ENCODE measurements around the gene MIPOL1. TPM values are rescaled to one million over a fixed set of nuclear protein-coding genes. Genes with fewer than 3 reads are reported as not detected.
A peak's percentile ranks its signal among the peaks of the same experiment; 100 is the strongest.

Gene MIPOL1
- total and polyA plus RNA-seq, 4 donors = 0.51 to 6.6 (median 1.9) TPM

GRCh38 chr14:37252434-37252833 lies 54.7 kb downstream of the MIPOL1 start:
- TF ChIP-seq HNF4A (conservative IDR thresholded peaks at IDR 0.05) = peak; percentile 61 to 71
- peak; percentile 13 to 43 for TF ChIP-seq RAD21 (IDR thresholded peaks at IDR 0.05)
- TF ChIP-seq RXRA (IDR thresholded peaks at IDR 0.05) = peak; percentile 46 to 49
- no peak for TF ChIP-seq TAF1 (conservative IDR thresholded peaks at IDR 0.05)
- peak; percentile 45 for TF ChIP-seq YY1 (IDR thresholded peaks at IDR 0.05)
- WGBS = 60% methylated on average over 1 of the region's 1 CpG
- H3K9me3 ChIP-seq (ENCODE audit: control insufficient read depth in 4 of 4, low read length in 3 of 4) = no peaks in the 10 kb centered on the region
- H3K4me1 ChIP-seq (ENCODE audit: control insufficient read depth in 4 of 4, insufficient read depth in 4 of 4, low read length in 3 of 4) = peaks cover 2 to 21% (median 16%) of the 10 kb centered on the region in 4 donors
- H3K9ac ChIP-seq (ENCODE audit: low read depth in 1 of 2, low read length in 2 of 2) = no peak overlapping the region
- H3K27ac ChIP-seq (ENCODE audit: low read depth in 1 of 2, low read length in 2 of 2) = no peak overlapping the region
- H3K36me3 ChIP-seq (ENCODE audit: control insufficient read depth in 4 of 4, insufficient read depth in 3 of 4, low read depth in 1 of 4, low read length in 3 of 4) = no peaks in the 10 kb centered on the region
- H3K27me3 ChIP-seq (ENCODE audit: control insufficient read depth in 4 of 4, insufficient read depth in 4 of 4, low read length in 3 of 4) = no peaks in the 10 kb centered on the region
- DNase-seq (ENCODE audit: low spot score) = no peak
- no peak overlapping the region for H3K4me3 ChIP-seq (ENCODE audit: low read depth in 1 of 3, low read length in 3 of 3)

GRCh38 chr14:37253905-37254304 lies 56.2 kb downstream of the MIPOL1 start:
- H3K4me1 ChIP-seq (ENCODE audit: control insufficient read depth in 4 of 4, insufficient read depth in 4 of 4, low read length in 3 of 4) = peaks cover 0 to 12% (median 3%) of the 10 kb centered on the region in 4 donors
- no peaks in the 10 kb centered on the region for H3K9me3 ChIP-seq (ENCODE audit: control insufficient read depth in 4 of 4, low read length in 3 of 4)
- H3K36me3 ChIP-seq (ENCODE audit: control insufficient read depth in 4 of 4, insufficient read depth in 3 of 4, low read depth in 1 of 4, low read length in 3 of 4) = no peaks in the 10 kb centered on the region
- no peak overlapping the region for H3K9ac ChIP-seq (ENCODE audit: low read depth in 1 of 2, low read length in 2 of 2)
- 86% methylated on average over 1 of the region's 1 CpG for WGBS
- DNase-seq (ENCODE audit: low spot score) = no peak
- H3K27me3 ChIP-seq (ENCODE audit: control insufficient read depth in 4 of 4, insufficient read depth in 4 of 4, low read length in 3 of 4) = no peaks in the 10 kb centered on the region
- no peak overlapping the region for H3K27ac ChIP-seq (ENCODE audit: low read depth in 1 of 2, low read length in 2 of 2)
- no peak overlapping the region for H3K4me3 ChIP-seq (ENCODE audit: low read depth in 1 of 3, low read length in 3 of 3)
- TF ChIP-seq JUND (IDR thresholded peaks at IDR 0.05) (no peak), CTCF (IDR thresholded peaks at IDR 0.05; ENCODE audit: low read depth, low read length, missing input control) (no peak), EGR1 (IDR thresholded peaks at IDR 0.05; ENCODE audit: low read depth in 2 of 2) (no peak), MAX (IDR thresholded peaks at IDR 0.05) (no peak), RAD21 (IDR thresholded peaks at IDR 0.05) (no peak), ATF3 (IDR thresholded peaks at IDR 0.05) (no peak), YY1 (IDR thresholded peaks at IDR 0.05) (no peak), NR2F2 (IDR thresholded peaks at IDR 0.05) (no peak), SP1 (IDR thresholded peaks at IDR 0.05) (no peak), HNF4A (conservative IDR thresholded peaks at IDR 0.05) (no peak), HNF4G (IDR thresholded peaks at IDR 0.05) (no peak), FOXA1 (IDR thresholded peaks at IDR 0.05) (no peak), RXRA (IDR thresholded peaks at IDR 0.05) (no peak)

DNA sequence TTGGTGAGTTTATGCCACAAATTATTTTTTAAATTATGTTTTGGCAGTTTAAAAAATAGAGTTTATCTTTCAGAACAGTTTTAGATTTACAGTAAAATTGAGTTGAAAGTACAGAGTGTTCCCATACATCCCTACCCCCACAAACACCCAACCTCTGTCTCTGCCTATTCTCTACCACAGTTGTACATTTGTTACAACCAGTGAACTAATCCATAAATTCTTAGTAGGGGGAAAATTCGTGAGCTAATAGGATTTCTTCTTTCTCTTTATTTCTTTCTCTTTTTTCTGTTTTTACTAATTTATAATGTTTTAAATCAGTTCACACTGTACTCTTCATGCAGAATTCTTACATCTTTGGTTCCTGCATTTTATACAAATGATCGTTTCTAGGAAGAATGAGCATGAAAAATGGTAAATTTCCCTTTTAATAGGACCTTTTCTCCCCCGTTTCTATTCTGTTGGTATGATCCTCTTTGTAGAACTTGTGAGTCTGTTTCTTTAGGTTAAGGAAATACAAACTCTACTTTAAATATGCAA lies 56.7 kb downstream of the MIPOL1 start:
- Histone ChIP-seq H3K4me3 (ENCODE audit: low read depth in 1 of 3, low read length in 3 of 3) (no peak overlapping the region), H3K9ac (ENCODE audit: low read depth in 1 of 2, low read length in 2 of 2) (no peak overlapping the region), H3K27ac (ENCODE audit: low read depth in 1 of 2, low read length in 2 of 2) (no peak overlapping the region), H3K36me3 (ENCODE audit: control insufficient read depth in 4 of 4, insufficient read depth in 3 of 4, low read depth in 1 of 4, low read length in 3 of 4) (no peaks in the 10 kb centered on the region), H3K27me3 (ENCODE audit: control insufficient read depth in 4 of 4, insufficient read depth in 4 of 4, low read length in 3 of 4) (no peaks in the 10 kb centered on the region), H3K9me3 (ENCODE audit: control insufficient read depth in 4 of 4, low read length in 3 of 4) (no peaks in the 10 kb centered on the region), H3K4me1 (ENCODE audit: control insufficient read depth in 4 of 4, insufficient read depth in 4 of 4, low read length in 3 of 4) (peaks cover 0 to 9% (median 3%) of the 10 kb centered on the region in 4 donors)
- DNase-seq (ENCODE audit: low spot score) = no peak
- 85% methylated on average over 3 of the region's 3 CpGs for WGBS
- no peak for TF ChIP-seq FOXA2 (IDR thresholded peaks at IDR 0.05)
- TF ChIP-seq MAX (IDR thresholded peaks at IDR 0.05) = no peak
- no peak for TF ChIP-seq TAF1 (conservative IDR thresholded peaks at IDR 0.05)
- no peak for TF ChIP-seq CTCF (IDR thresholded peaks at IDR 0.05; ENCODE audit: low read depth, low read length, missing input control)
- no peak for TF ChIP-seq FOXA1 (IDR thresholded peaks at IDR 0.05)
- TF ChIP-seq EGR1 (IDR thresholded peaks at IDR 0.05; ENCODE audit: low read depth in 2 of 2) = no peak
- no peak for TF ChIP-seq HNF4A (conservative IDR thresholded peaks at IDR 0.05)
- TF ChIP-seq YY1 (IDR thresholded peaks at IDR 0.05) = no peak
- no peak for TF ChIP-seq HNF4G (IDR thresholded peaks at IDR 0.05)
